A673 (cell line): ENCODE measurements around the gene C19orf67. TPM values are rescaled to one million over a fixed set of nuclear protein-coding genes. Genes with fewer than 3 reads are reported as not detected.

Source experiments
- BruUV-seq: library from RNA; stranded (reverse); fragments of 400-500 nt; replicated peaks from 2 replicates; lab custom pipeline; 2021; lab: Mats Ljungman, UMichigan
- CTCF ChIA-PET: fragments of 300-600 bp; sonication (Branson Sonifier 250); formaldehyde crosslinking; loops from one replicate; lab custom pipeline; 2022; ENCODE audit warnings: antibody characterized with exemption; lab: Charles Lee
- POLR2A ChIA-PET: fragments of 300-600 bp; sonication (Branson Sonifier 250); formaldehyde crosslinking; loops from one replicate; lab custom pipeline; 2022; ENCODE audit warnings: antibody characterized with exemption; ENCODE audit not compliant: low non-redundant PET; lab: Charles Lee
- DNase-seq: peaks from one replicate; pipeline ENCODE4 v3.0.0-alpha.2; 2015; ENCODE audit warnings: low spot score
- H3K27ac ChIP-seq: fragments of 200-600 bp; sonication (generic); 2 replicates; pipeline ENCODE4 v1.5.1; 2016; ENCODE audit warnings: mixed run types, low read depth, mild to moderate bottlenecking, mixed read lengths, antibody characterized with exemption, low read length; ENCODE audit not compliant: poor library complexity, severe bottlenecking
- H3K27me3 ChIP-seq: fragments of 200-600 bp; sonication (generic); replicated peaks from 2 replicates; pipeline ENCODE4 v1.6.1; 2017; ENCODE audit warnings: mixed run types, low read depth, mild to moderate bottlenecking, mixed read lengths, antibody characterized with exemption, low read length; ENCODE audit not compliant: insufficient read depth, poor library complexity
- H3K36me3 ChIP-seq: fragments of 200-600 bp; sonication (generic); 2 replicates; pipeline ENCODE4 v1.6.1; 2016; ENCODE audit warnings: mixed run types, mild to moderate bottlenecking, mixed read lengths, antibody characterized with exemption, low read length; ENCODE audit not compliant: insufficient read depth, poor library complexity, severe bottlenecking
- H3K4me1 ChIP-seq: fragments of 200-600 bp; sonication (generic); 2 replicates; pipeline ENCODE4 v1.6.1; 2017; ENCODE audit warnings: mixed run types, mild to moderate bottlenecking, mixed read lengths, antibody characterized with exemption, low read length; ENCODE audit not compliant: insufficient read depth, poor library complexity, severe bottlenecking
- H3K4me3 ChIP-seq: fragments of 200-600 bp; sonication (generic); 2 replicates; pipeline ENCODE4 v1.5.1; 2016; ENCODE audit warnings: low read depth, mixed run types, mild to moderate bottlenecking, mixed read lengths, low read length; ENCODE audit not compliant: poor library complexity, severe bottlenecking
- H3K9me3 ChIP-seq: fragments of 200-600 bp; sonication (generic); 2 replicates; pipeline ENCODE4 v1.6.1; 2016; ENCODE audit warnings: mixed run types, low read depth, mild to moderate bottlenecking, mixed read lengths, antibody characterized with exemption, low read length; ENCODE audit not compliant: poor library complexity, severe bottlenecking
- CTCF ChIP-seq: fragments of 300-800, 200-600 bp; sonication (generic); conservative IDR thresholded peaks from 2 replicates; pipeline ENCODE4 v1.5.1; 2017; ENCODE audit warnings: low read depth, mild to moderate bottlenecking, antibody characterized with exemption, low read length, moderate library complexity, mixed read lengths
- EZH2 ChIP-seq: fragments of 200-600 bp; sonication (generic); IDR thresholded peaks from 2 replicates; pipeline ENCODE4 v1.6.1; 2017; ENCODE audit warnings: borderline replicate concordance, low read depth, mild to moderate bottlenecking, mixed read lengths, antibody characterized with exemption, low read length; ENCODE audit not compliant: poor library complexity, severe bottlenecking
- intact Hi-C: fragments of 100-400 bp; cut with micrococcal nuclease; formaldehyde crosslinking; loops from one replicate; pipeline ENCODE4 v1.10.0; 2022; ENCODE audit not compliant: unreplicated experiment
- total RNA-seq: library from RNA; stranded (reverse); gene quantifications from 2 replicates; pipeline ENCODE4 v1.2.3, GENCODE V29; 2021

Gene C19orf67
- total RNA-seq, 1 experiment from 2014 or later, result not detected

- Histone ChIP-seq H3K27me3 (no peaks in the 10 kb centered on the region), H3K4me3 (no peak overlapping the region), H3K4me1 (peaks cover 12% of the 10 kb centered on the region), H3K9me3 (no peaks in the 10 kb centered on the region), H3K27ac (no peak overlapping the region), H3K36me3 (no peaks in the 10 kb centered on the region)
- CTCF ChIA-PET, result interaction anchor here (1.5 kb wide), 1 partner anchor 8 kb away, joined by 3 read pairs; no protein-coding TSS in a partner anchor
- no peak for DNase-seq
- BruUV-seq, result no TSS peak
- intact Hi-C loops, result no loop called here
- POLR2A ChIA-PET, result no interaction called here
- TF ChIP-seq CTCF (no peak), EZH2 (no peak)
Observed at GRCh38 chr19:14062558-14062855, 23.1 kb downstream of the C19orf67 start.

GRCh38 chr19:14061751-14062557, 23.6 kb downstream of the C19orf67 start, which contains the start of gene PALM3:
TSS of gene PALM3 (minus strand) at chr19:14062076. CDS start at chr19:14061980, 96 bp downstream.
- ChIA-PET CTCF (interaction anchor here (1.5 kb wide), 1 partner anchor 9 kb away, joined by 3 read pairs; no protein-coding TSS in a partner anchor), POLR2A (no interaction called here)
- TF ChIP-seq EZH2 (no peak), CTCF (no peak)
- H3K4me3 ChIP-seq, result no peak within 1 kb of the TSS
- DNase-seq, result no peak
- no peaks in the 10 kb centered on the region for H3K36me3 ChIP-seq
- H3K27ac ChIP-seq, result no peak within 1 kb of the TSS
- intact Hi-C loops, result no loop called here
- no peaks in the 10 kb centered on the region for H3K9me3 ChIP-seq
- no peaks in the 10 kb centered on the region for H3K27me3 ChIP-seq
- H3K4me1 ChIP-seq, result peaks cover 12% of the 10 kb centered on the region
- BruUV-seq, result no TSS peak

GRCh38 chr19:14061081-14061749, 24.4 kb downstream of the C19orf67 start:
- no peaks in the 10 kb centered on the region for H3K36me3 ChIP-seq
- H3K4me1 ChIP-seq, result peaks cover 12% of the 10 kb centered on the region
- BruUV-seq, result no TSS peak
- POLR2A ChIA-PET, result interaction anchor here (0.6 kb wide), 1 partner anchor 19 kb away, joined by 3 read pairs; no protein-coding TSS in a partner anchor
- no peaks in the 10 kb centered on the region for H3K27me3 ChIP-seq
- TF ChIP-seq CTCF (no peak), EZH2 (no peak)
- intact Hi-C loops, result no loop called here
- H3K9me3 ChIP-seq, result no peaks in the 10 kb centered on the region
- CTCF ChIA-PET, result interaction anchor here (0.6 to 1.5 kb wide), 2 partner anchors 10 to 12 kb away, joined by 3 to 7 read pairs; no protein-coding TSS in a partner anchor
- H3K4me3 ChIP-seq, result no peak overlapping the region
- no peak for DNase-seq
- H3K27ac ChIP-seq, result no peak overlapping the region
